Suprapubic skin (tissue), 4 donors: ENCODE results near the gene WDR27. TPM values are rescaled to one million over a fixed set of nuclear protein-coding genes. Genes with fewer than 3 reads are reported as not detected.
A peak's percentile ranks its signal among the peaks of the same experiment; 100 is the strongest.

ENCODE experiments used
- DNase-seq, 2 donors: peaks; one replicate each; pipeline ENCODE4 v3.0.0-alpha.2; 2019; ENCODE audit warnings: low spot score in 2 of 2
- H3K27ac ChIP-seq: fragments of 200-600 bp; sonication (generic); one replicate; pipeline ENCODE4 v1.5.1; 2019
- H3K27me3 ChIP-seq: fragments of 200-600 bp; sonication (generic); one replicate; pipeline ENCODE4 v1.5.1; 2019
- H3K36me3 ChIP-seq: fragments of 200-600 bp; sonication (generic); one replicate; pipeline ENCODE4 v1.5.1; 2019
- H3K4me1 ChIP-seq: fragments of 200-600 bp; sonication (generic); one replicate; pipeline ENCODE4 v1.5.1; 2019
- H3K4me3 ChIP-seq: fragments of 200-600 bp; sonication (generic); one replicate; pipeline ENCODE4 v1.5.1; 2019; ENCODE audit warnings: mild to moderate bottlenecking
- H3K9me3 ChIP-seq: fragments of 200-600 bp; sonication (generic); one replicate; pipeline ENCODE4 v1.5.1; 2019
- CTCF ChIP-seq, 2 donors: fragments of 200-600 bp in 1 of 2; fragments of 450-650 bp in 1 of 2; sonication (generic) in 1 of 2; IDR thresholded peaks; one replicate each; pipeline ENCODE4 v1.5.1; 2016 to 2019; ENCODE audit warnings: antibody characterized with exemption in 2 of 2, mild to moderate bottlenecking in 1 of 2, moderate library complexity in 1 of 2
- EP300 ChIP-seq: sonication (generic); formaldehyde crosslinking; IDR thresholded peaks from one replicate; pipeline ENCODE4 v1.6.1; 2017; ENCODE audit warnings: antibody characterized with exemption
- POLR2A ChIP-seq, 2 donors: fragments of 450-650 bp; IDR thresholded peaks; one replicate each; pipeline ENCODE4 v1.6.1; 2017; ENCODE audit warnings: antibody characterized with exemption in 2 of 2, mild to moderate bottlenecking in 2 of 2, moderate library complexity in 2 of 2
- POLR2AphosphoS5 ChIP-seq, 3 donors: sonication (generic); formaldehyde crosslinking; IDR thresholded peaks; one replicate each; pipeline ENCODE4 v1.6.1; 2017; ENCODE audit warnings: antibody characterized with exemption in 3 of 3
- WGBS: methylation state at CpG from one replicate; pipeline ENCODE4 v1.1.5; 2018; 5-methylcytosine and 5-hydroxymethylcytosine counted together
- total RNA-seq, 4 donors: library from RNA; depleted of rRNA; stranded (reverse); fragments of >200 nt; gene quantifications; one replicate each; pipeline ENCODE4 v1.1.0, GENCODE V29; 2016

Gene WDR27
- total RNA-seq, 4 donors from 2014 or later, result 17.3 to 59.4 (median 26.6) TPM

- H3K27me3 ChIP-seq, result no peaks in the 10 kb centered on the region
- TF ChIP-seq CTCF (IDR thresholded peaks at IDR 0.05) (no peak), POLR2A (IDR thresholded peaks at IDR 0.05) (no peak), POLR2AphosphoS5 (IDR thresholded peaks at IDR 0.05) (no peak), EP300 (no peak)
- no peak for DNase-seq
- H3K27ac ChIP-seq, result peak overlapping the region; percentile 10
- 87% methylated on average over 11 of the region's 11 CpGs for WGBS
- H3K36me3 ChIP-seq, result no peaks in the 10 kb centered on the region
- no peaks in the 10 kb centered on the region for H3K4me1 ChIP-seq
- H3K9me3 ChIP-seq, result peaks cover 5% of the 10 kb centered on the region
- H3K4me3 ChIP-seq, result no peak overlapping the region
Measured at GRCh38 chr6:169429001-169429400, 272.8 kb downstream of the WDR27 start.

GRCh38 chr6:169428532-169428931 is 273.3 kb downstream of the WDR27 start:
- Histone ChIP-seq H3K27ac (peak overlapping the region; percentile 57), H3K4me3 (no peak overlapping the region), H3K9me3 (peaks cover 5% of the 10 kb centered on the region), H3K36me3 (no peaks in the 10 kb centered on the region), H3K4me1 (no peaks in the 10 kb centered on the region), H3K27me3 (no peaks in the 10 kb centered on the region)
- no peak for DNase-seq
- TF ChIP-seq EP300 (no peak), POLR2A (IDR thresholded peaks at IDR 0.05) (no peak), POLR2AphosphoS5 (IDR thresholded peaks at IDR 0.05) (no peak), CTCF (IDR thresholded peaks at IDR 0.05) (no peak)
- WGBS, result 52% methylated on average over 10 of the region's 12 CpGs

GRCh38 chr6:169427856-169428255 is 274.0 kb downstream of the WDR27 start:
- 34% methylated on average over 11 of the region's 11 CpGs for WGBS
- Histone ChIP-seq H3K27ac (peak overlapping the region; percentile 57), H3K4me3 (no peak overlapping the region), H3K27me3 (no peaks in the 10 kb centered on the region), H3K9me3 (peaks cover 5% of the 10 kb centered on the region), H3K36me3 (no peaks in the 10 kb centered on the region), H3K4me1 (no peaks in the 10 kb centered on the region)
- no peak for DNase-seq
- TF ChIP-seq CTCF (IDR thresholded peaks at IDR 0.05), result no peak
- no peak for TF ChIP-seq EP300
- TF ChIP-seq POLR2AphosphoS5 (IDR thresholded peaks at IDR 0.05), result no peak
- TF ChIP-seq POLR2A (IDR thresholded peaks at IDR 0.05), result no peak

DNA sequence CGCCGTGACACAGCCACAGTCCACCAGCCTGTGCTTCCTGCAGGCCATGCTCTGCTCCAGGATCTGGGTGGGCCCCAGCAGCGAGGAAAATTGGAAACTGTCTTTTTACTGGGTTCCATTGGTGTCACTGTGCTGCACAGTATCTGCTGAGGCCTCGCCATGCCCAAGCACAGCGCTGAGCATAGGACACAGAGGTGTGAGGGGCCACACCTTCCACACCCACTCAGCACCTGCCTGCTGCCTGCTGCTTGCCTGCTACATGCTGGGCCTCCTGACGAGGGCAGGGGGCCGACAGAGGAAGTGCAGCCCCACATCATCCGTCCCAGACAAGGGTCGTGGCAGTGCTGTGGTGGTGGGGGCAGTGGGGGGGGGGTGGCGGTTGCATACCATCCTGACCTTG is 275.2 kb downstream of the WDR27 start:
- no peak for DNase-seq
- H3K4me1 ChIP-seq, result no peaks in the 10 kb centered on the region
- H3K4me3 ChIP-seq, result no peak overlapping the region
- H3K9me3 ChIP-seq, result peaks cover 5% of the 10 kb centered on the region
- H3K27ac ChIP-seq, result no peak overlapping the region
- TF ChIP-seq POLR2A (IDR thresholded peaks at IDR 0.05), result no peak
- no peak for TF ChIP-seq EP300
- TF ChIP-seq CTCF (IDR thresholded peaks at IDR 0.05), result no peak
- TF ChIP-seq POLR2AphosphoS5 (IDR thresholded peaks at IDR 0.05), result no peak
- 88% methylated on average over 10 of the region's 10 CpGs for WGBS
- H3K27me3 ChIP-seq, result no peaks in the 10 kb centered on the region
- no peaks in the 10 kb centered on the region for H3K36me3 ChIP-seq

DNA sequence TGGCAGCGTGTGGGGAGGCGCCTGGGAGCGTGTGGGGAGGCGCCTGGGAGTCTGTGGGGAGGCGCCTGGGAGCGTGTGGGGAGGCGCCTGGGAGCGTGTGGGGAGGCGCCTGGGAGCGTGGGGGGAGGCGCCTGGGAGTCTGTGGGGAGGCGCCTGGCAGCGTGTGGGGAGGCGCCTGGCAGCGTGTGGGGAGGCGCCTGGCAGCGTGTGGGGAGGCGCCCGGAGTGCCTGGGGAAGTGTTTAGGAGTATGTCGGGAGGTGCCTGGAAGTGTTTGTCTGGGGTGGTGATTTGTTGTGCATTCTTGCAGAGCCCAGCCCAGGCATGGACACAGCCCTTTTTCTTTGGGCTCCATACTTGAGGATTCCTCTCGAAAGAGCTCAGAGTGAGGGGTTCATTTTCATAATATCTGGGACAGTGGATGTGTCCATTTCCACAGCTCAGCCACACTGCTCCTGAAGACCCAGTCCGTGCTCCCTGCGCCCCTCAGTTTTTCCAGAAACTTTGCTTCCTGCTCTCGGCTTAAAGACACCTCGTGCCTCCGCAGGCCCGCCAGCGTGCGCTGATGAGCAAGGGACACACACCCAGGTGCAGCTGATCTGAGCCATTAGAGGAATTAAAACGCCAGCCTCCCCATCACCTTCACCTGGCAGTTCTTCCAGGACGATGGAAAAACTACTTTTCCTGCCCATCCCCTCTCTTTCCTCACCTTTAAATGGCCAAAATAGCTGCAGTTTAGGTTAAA is 276.0 kb downstream of the WDR27 start:
- H3K27me3 ChIP-seq, result no peaks in the 10 kb centered on the region
- no peaks in the 10 kb centered on the region for H3K36me3 ChIP-seq
- H3K4me3 ChIP-seq, result no peak overlapping the region
- no peak for DNase-seq
- H3K9me3 ChIP-seq, result peaks cover 5% of the 10 kb centered on the region
- 91% methylated on average over 31 of the region's 31 CpGs for WGBS
- TF ChIP-seq EP300 (no peak), POLR2A (IDR thresholded peaks at IDR 0.05) (no peak), CTCF (IDR thresholded peaks at IDR 0.05) (no peak), POLR2AphosphoS5 (IDR thresholded peaks at IDR 0.05) (no peak)
- no peak overlapping the region for H3K27ac ChIP-seq
- H3K4me1 ChIP-seq, result no peaks in the 10 kb centered on the region
